AG20443 (cell line): Measurements from ENCODE around the gene PTRH1.
A peak's percentile ranks its signal among the peaks of the same experiment; 100 is the strongest.

Experiments
- DNase-seq: peaks from one replicate; pipeline ENCODE4 v3.0.0; 2012; ENCODE audit warnings: low spot score, mixed read lengths

The PTRH1 gene

GRCh38 chr9:127741831-127742434 is 26.5 kb upstream of the PTRH1 start:
- DNase-seq: peak; percentile 54

GRCh38 chr9:127739614-127740330 is 24.3 kb upstream of the PTRH1 start:
- no peak for DNase-seq

GRCh38 chr9:127738666-127739065 is 23.2 kb upstream of the PTRH1 start:
- DNase-seq: no peak

GRCh38 chr9:127735530-127736185 is 20.2 kb upstream of the PTRH1 start:
- DNase-seq: no peak

- peak; percentile 97 for DNase-seq
Measured at GRCh38 chr9:127734747-127735529, 19.5 kb upstream of the PTRH1 start, which contains the start of gene TOR2A. Gene TOR2A, minus strand, starts transcription at chr9:127735294. Its CDS starts 24 bp downstream, at chr9:127735270.

GRCh38 chr9:127734247-127734746 is 18.8 kb upstream of the PTRH1 start:
- DNase-seq: no peak

- no peak for DNase-seq
Measured at GRCh38 chr9:127733614-127734013, 18.2 kb upstream of the PTRH1 start.

- no peak for DNase-seq
Measured at GRCh38 chr9:127732444-127732843, 17.0 kb upstream of the PTRH1 start.

- DNase-seq: no peak
Measured at GRCh38 chr9:127731938-127732337, 16.5 kb upstream of the PTRH1 start.

GRCh38 chr9:127730799-127731410 is 15.4 kb upstream of the PTRH1 start:
- DNase-seq: no peak

GRCh38 chr9:127730262-127730661 is 14.8 kb upstream of the PTRH1 start:
- no peak for DNase-seq

GRCh38 chr9:127729522-127730256 is 14.2 kb upstream of the PTRH1 start:
- no peak for DNase-seq

- DNase-seq: no peak
Measured at GRCh38 chr9:127728808-127729207, 13.3 kb upstream of the PTRH1 start.

GRCh38 chr9:127726871-127727270 is 11.4 kb upstream of the PTRH1 start:
- no peak for DNase-seq

GRCh38 chr9:127724012-127724411 is 8.5 kb upstream of the PTRH1 start:
- no peak for DNase-seq

GRCh38 chr9:127723444-127723843 is 8.0 kb upstream of the PTRH1 start:
- DNase-seq: peak; percentile 86

GRCh38 chr9:127723013-127723412 is 7.5 kb upstream of the PTRH1 start:
- DNase-seq: no peak

- no peak for DNase-seq
Measured at GRCh38 chr9:127722055-127722745, 6.7 kb upstream of the PTRH1 start.

GRCh38 chr9:127721391-127721821 is 5.9 kb upstream of the PTRH1 start:
- no peak for DNase-seq

- no peak for DNase-seq
Measured at GRCh38 chr9:127720865-127721227, 5.4 kb upstream of the PTRH1 start.
